GM18526 (cell line): Measurements from ENCODE around the gene UCN3.

Source experiments
- POLR2A ChIP-seq: IDR thresholded peaks from 3 replicates; pipeline ENCODE4 v1.6.1; 2011; ENCODE audit not compliant: insufficient read length; ENCODE audit errors: extremely low read depth

Gene UCN3

GRCh38 chr10:5419466-5420094, 54.8 kb downstream of the UCN3 start:
- no peak for TF ChIP-seq POLR2A

- TF ChIP-seq POLR2A = no peak
Observed at GRCh38 chr10:5423771-5424170, 59.0 kb downstream of the UCN3 start.
